Duodenal mucosa (tissue), 2 donors: Measurements from ENCODE around the gene ITPK1.

ENCODE experiments used
- H3K27ac ChIP-seq: one replicate; pipeline ENCODE4 v1.7.0; 2013; ENCODE audit warnings: low read depth, low read length
- H3K27me3 ChIP-seq, 2 donors: one replicate each; pipeline ENCODE4 v1.7.0; 2013; ENCODE audit warnings: low read length in 2 of 2, control low read depth in 1 of 2; ENCODE audit not compliant: insufficient read depth in 2 of 2, control insufficient read depth in 1 of 2
- H3K36me3 ChIP-seq, 2 donors: one replicate each; pipeline ENCODE4 v1.7.0; 2013; ENCODE audit warnings: low read length in 2 of 2, control low read depth in 1 of 2; ENCODE audit not compliant: insufficient read depth in 2 of 2, control insufficient read depth in 1 of 2
- H3K4me1 ChIP-seq, 2 donors: one replicate each; pipeline ENCODE4 v1.7.0; 2013; ENCODE audit warnings: low read length in 2 of 2, control low read depth in 1 of 2; ENCODE audit not compliant: insufficient read depth in 2 of 2, control insufficient read depth in 1 of 2
- H3K4me3 ChIP-seq, 2 donors: one replicate each; pipeline ENCODE4 v1.7.0; 2013; ENCODE audit warnings: low read length in 2 of 2, low read depth in 1 of 2
- H3K9ac ChIP-seq, 2 donors: one replicate each; pipeline ENCODE4 v1.7.0; 2013; ENCODE audit warnings: low read length in 2 of 2, low read depth in 1 of 2
- H3K9me3 ChIP-seq, 2 donors: one replicate each; pipeline ENCODE4 v1.7.0; 2013; ENCODE audit warnings: low read length in 2 of 2, control low read depth in 1 of 2; ENCODE audit not compliant: control insufficient read depth in 1 of 2

ITPK1 gene

GRCh38 chr14:93025055-93025454, 90.7 kb downstream of the ITPK1 start:
- Histone ChIP-seq H3K9ac (no peak overlapping the region), H3K4me3 (no peak overlapping the region), H3K9me3 (no peaks in the 10 kb centered on the region), H3K27ac (no peak overlapping the region), H3K4me1 (peaks cover 4 to 9% of the 10 kb centered on the region in 2 donors), H3K36me3 (peaks cover 0 to 22% of the 10 kb centered on the region in 2 donors), H3K27me3 (no peaks in the 10 kb centered on the region)

GRCh38 chr14:93024493-93024892, 91.2 kb downstream of the ITPK1 start:
- Histone ChIP-seq H3K4me3 (no peak overlapping the region), H3K36me3 (peaks cover 0 to 18% of the 10 kb centered on the region in 2 donors), H3K4me1 (peaks cover 4 to 15% of the 10 kb centered on the region in 2 donors), H3K9me3 (no peaks in the 10 kb centered on the region), H3K27ac (no peak overlapping the region), H3K9ac (no peak overlapping the region), H3K27me3 (no peaks in the 10 kb centered on the region)

- H3K4me3 ChIP-seq, result no peak overlapping the region
- no peak overlapping the region for H3K9ac ChIP-seq
- H3K4me1 ChIP-seq, result peaks cover 9 to 19% of the 10 kb centered on the region in 2 donors
Measured at GRCh38 chr14:93023802-93024434, 91.8 kb downstream of the ITPK1 start.

GRCh38 chr14:93023039-93023438, 92.7 kb downstream of the ITPK1 start:
- peaks cover 0 to 18% of the 10 kb centered on the region in 2 donors for H3K36me3 ChIP-seq
- peaks cover 18 to 27% of the 10 kb centered on the region in 2 donors for H3K4me1 ChIP-seq
- H3K9me3 ChIP-seq, result no peaks in the 10 kb centered on the region
- H3K4me3 ChIP-seq, result no peak overlapping the region
- H3K27ac ChIP-seq, result no peak overlapping the region
- H3K9ac ChIP-seq, result no peak overlapping the region
- H3K27me3 ChIP-seq, result no peaks in the 10 kb centered on the region

More at GRCh38 chr14:93023802-93024434, 91.8 kb downstream of the ITPK1 start:
- H3K27ac ChIP-seq, result no peak overlapping the region
- no peaks in the 10 kb centered on the region for H3K9me3 ChIP-seq
- peaks cover 0 to 18% of the 10 kb centered on the region in 2 donors for H3K36me3 ChIP-seq
- H3K27me3 ChIP-seq, result no peaks in the 10 kb centered on the region

- H3K4me1 ChIP-seq, result peaks cover 18 to 30% of the 10 kb centered on the region in 2 donors
- H3K27me3 ChIP-seq, result no peaks in the 10 kb centered on the region
- no peak overlapping the region for H3K4me3 ChIP-seq
- H3K36me3 ChIP-seq, result peaks cover 5 to 34% of the 10 kb centered on the region in 2 donors
- H3K9ac ChIP-seq, result no peak overlapping the region
- no peaks in the 10 kb centered on the region for H3K9me3 ChIP-seq
- H3K27ac ChIP-seq, result no peak overlapping the region
Measured at GRCh38 chr14:93019970-93020369, 95.8 kb downstream of the ITPK1 start.

GRCh38 chr14:93019367-93019843, 96.3 kb downstream of the ITPK1 start:
- no peak overlapping the region for H3K9ac ChIP-seq
- no peak overlapping the region for H3K27ac ChIP-seq
- peaks cover 23 to 35% of the 10 kb centered on the region in 2 donors for H3K4me1 ChIP-seq
- H3K9me3 ChIP-seq, result no peaks in the 10 kb centered on the region
- no peak overlapping the region for H3K4me3 ChIP-seq
- H3K27me3 ChIP-seq, result no peaks in the 10 kb centered on the region
- H3K36me3 ChIP-seq, result peaks cover 5 to 33% of the 10 kb centered on the region in 2 donors

- H3K27ac ChIP-seq, result no peak overlapping the region
Measured at GRCh38 chr14:93018366-93018765, 97.4 kb downstream of the ITPK1 start.

GRCh38 chr14:93017898-93018297, 97.8 kb downstream of the ITPK1 start:
- Histone ChIP-seq H3K27me3 (no peaks in the 10 kb centered on the region), H3K27ac (no peak overlapping the region), H3K36me3 (peaks cover 5 to 34% of the 10 kb centered on the region in 2 donors), H3K9ac (no peak overlapping the region), H3K4me3 (no peak overlapping the region), H3K4me1 (peaks cover 38 to 50% of the 10 kb centered on the region in 2 donors), H3K9me3 (no peaks in the 10 kb centered on the region)

More at GRCh38 chr14:93018366-93018765, 97.4 kb downstream of the ITPK1 start:
- peaks cover 33 to 45% of the 10 kb centered on the region in 2 donors for H3K4me1 ChIP-seq
- H3K27me3 ChIP-seq, result no peaks in the 10 kb centered on the region
- H3K36me3 ChIP-seq, result peaks cover 5 to 34% of the 10 kb centered on the region in 2 donors
- no peak overlapping the region for H3K9ac ChIP-seq
- no peak overlapping the region for H3K4me3 ChIP-seq
- H3K9me3 ChIP-seq, result no peaks in the 10 kb centered on the region

GRCh38 chr14:93017301-93017797, 98.4 kb downstream of the ITPK1 start:
- H3K27ac ChIP-seq, result no peak overlapping the region
- H3K27me3 ChIP-seq, result no peaks in the 10 kb centered on the region
- H3K4me3 ChIP-seq, result no peak overlapping the region
- peaks cover 5 to 34% of the 10 kb centered on the region in 2 donors for H3K36me3 ChIP-seq
- no peak overlapping the region for H3K9ac ChIP-seq
- H3K9me3 ChIP-seq, result no peaks in the 10 kb centered on the region
- peaks cover 44 to 55% of the 10 kb centered on the region in 2 donors for H3K4me1 ChIP-seq

GRCh38 chr14:93016275-93016845, 99.4 kb downstream of the ITPK1 start:
- Histone ChIP-seq H3K27ac (no peak overlapping the region), H3K36me3 (peaks cover 5 to 34% of the 10 kb centered on the region in 2 donors), H3K27me3 (no peaks in the 10 kb centered on the region), H3K9me3 (no peaks in the 10 kb centered on the region), H3K9ac (no peak overlapping the region), H3K4me1 (peaks cover 47 to 57% of the 10 kb centered on the region in 2 donors), H3K4me3 (no peak overlapping the region)
